Adipose tissue (tissue), 3 donors: Measurements from ENCODE around the gene ANKRD44. TPM values are rescaled to one million over a fixed set of nuclear protein-coding genes. Genes with fewer than 3 reads are reported as not detected.
"Not testable (repeated sequence)": the region's sequence is repeated elsewhere in the genome, so short reads cannot be mapped to it uniquely, and the experiment has no call there.

Experiments
- H3K27ac ChIP-seq: one replicate; pipeline ENCODE4 v1.5.1; 2013; ENCODE audit warnings: low read depth, low read length
- WGBS, 3 donors: extraction: QIAGEN DNeasy Blood & Tissue Kit; methylation state at CpG; one replicate each; pipeline ENCODE4 v1.1.7; 2013; 5-methylcytosine and 5-hydroxymethylcytosine counted together
- polyA plus RNA-seq, 3 donors: library from polyadenylated mRNA; stranded (reverse); fragments of 200-250 nt; gene quantifications; one replicate each; pipeline ENCODE4 v1.2.3, GENCODE V29; 2013
- donor health status: healthy with polysubstance abuse.
- donor health status: Bipolar disorder and iron deficiency.
- donor health status: healthy.

Gene ANKRD44
- polyA plus RNA-seq, 3 donors: 1.3 to 4.2 (median 3.5) TPM

GRCh38 chr2:197297772-197298318 lies 12.7 kb downstream of the ANKRD44 start:
- H3K27ac ChIP-seq: no peak overlapping the region
- WGBS, 3 donors: 80 to 94% (median 81%) methylated on average over 4 of the region's 4 CpGs

GRCh38 chr2:197297266-197297665 lies 13.3 kb downstream of the ANKRD44 start:
- 61 to 84% (median 76%) methylated on average over 2 of the region's 2 CpGs for WGBS, 3 donors
- no peak overlapping the region for H3K27ac ChIP-seq

GRCh38 chr2:197296835-197297234 lies 13.7 kb downstream of the ANKRD44 start:
- H3K27ac ChIP-seq: no peak overlapping the region
- 48 to 71% (median 61%) methylated on average over 2 of the region's 2 CpGs for WGBS, 3 donors

GRCh38 chr2:197294260-197294659 lies 16.3 kb downstream of the ANKRD44 start:
- WGBS, 3 donors: 70 to 82% (median 73%) methylated on average over 3 of the region's 3 CpGs
- no peak overlapping the region for H3K27ac ChIP-seq

GRCh38 chr2:197293252-197294007 lies 17.1 kb downstream of the ANKRD44 start:
- no peak overlapping the region for H3K27ac ChIP-seq
- WGBS, 3 donors: 32 to 76% (median 37%) methylated on average over 5 of the region's 5 CpGs

- 86 to 97% (median 91%) methylated on average over 2 of the region's 2 CpGs for WGBS, 3 donors
- H3K27ac ChIP-seq: no peak overlapping the region
Observed at GRCh38 chr2:197292619-197293018, 18.0 kb downstream of the ANKRD44 start.

- not testable (repeated sequence) for H3K27ac ChIP-seq
- 89 to 95% (median 92%) methylated on average over 7 of the region's 7 CpGs for WGBS, 3 donors
Observed at GRCh38 chr2:197287596-197287932, 23.0 kb downstream of the ANKRD44 start.

GRCh38 chr2:197286805-197287595 lies 23.6 kb downstream of the ANKRD44 start:
- no peak overlapping the region for H3K27ac ChIP-seq
- WGBS, 3 donors: 58 to 65% (median 59%) methylated on average over 8 of the region's 8 CpGs

- no peak overlapping the region for H3K27ac ChIP-seq
- 75 to 87% (median 83%) methylated on average over 3 of the region's 3 CpGs for WGBS, 3 donors
Observed at GRCh38 chr2:197285361-197285760, 25.2 kb downstream of the ANKRD44 start.

GRCh38 chr2:197284956-197285355 lies 25.6 kb downstream of the ANKRD44 start:
- H3K27ac ChIP-seq: no peak overlapping the region

GRCh38 chr2:197281421-197281820 lies 29.2 kb downstream of the ANKRD44 start:
- 13 to 64% (median 21%) methylated on average over 2 of the region's 2 CpGs for WGBS, 3 donors
- no peak overlapping the region for H3K27ac ChIP-seq

GRCh38 chr2:197280015-197280702 lies 30.4 kb downstream of the ANKRD44 start:
- 61 to 77% (median 72%) methylated on average over 13 of the region's 13 CpGs for WGBS, 3 donors
- no peak overlapping the region for H3K27ac ChIP-seq

- no peak overlapping the region for H3K27ac ChIP-seq
- 74 to 82% (median 76%) methylated on average over 12 of the region's 12 CpGs for WGBS, 3 donors
Observed at GRCh38 chr2:197278799-197279763, 31.5 kb downstream of the ANKRD44 start.

- WGBS, 3 donors: 74 to 86% (median 84%) methylated on average over 5 of the region's 5 CpGs
- H3K27ac ChIP-seq: no peak overlapping the region
Observed at GRCh38 chr2:197277794-197278193, 32.8 kb downstream of the ANKRD44 start.

GRCh38 chr2:197276156-197276555 lies 34.4 kb downstream of the ANKRD44 start:
- no peak overlapping the region for H3K27ac ChIP-seq
- WGBS, 3 donors: 91 to 100% (median 94%) methylated on average over 2 of the region's 2 CpGs

- WGBS, 3 donors: 94 to 100% (median 95%) methylated on average over 3 of the region's 3 CpGs
- H3K27ac ChIP-seq: no peak overlapping the region
Observed at GRCh38 chr2:197274937-197275336, 35.6 kb downstream of the ANKRD44 start.

GRCh38 chr2:197274349-197274748 lies 36.2 kb downstream of the ANKRD44 start:
- WGBS, 3 donors: 65 to 72% (median 65%) methylated on average over 6 of the region's 6 CpGs
- no peak overlapping the region for H3K27ac ChIP-seq

GRCh38 chr2:197273485-197273884 lies 37.1 kb downstream of the ANKRD44 start:
- WGBS, 3 donors: 19 to 48% (median 46%) methylated on average over 4 of the region's 4 CpGs
- no peak overlapping the region for H3K27ac ChIP-seq
